ENCODE results near the gene NRDE2.

DNA sequence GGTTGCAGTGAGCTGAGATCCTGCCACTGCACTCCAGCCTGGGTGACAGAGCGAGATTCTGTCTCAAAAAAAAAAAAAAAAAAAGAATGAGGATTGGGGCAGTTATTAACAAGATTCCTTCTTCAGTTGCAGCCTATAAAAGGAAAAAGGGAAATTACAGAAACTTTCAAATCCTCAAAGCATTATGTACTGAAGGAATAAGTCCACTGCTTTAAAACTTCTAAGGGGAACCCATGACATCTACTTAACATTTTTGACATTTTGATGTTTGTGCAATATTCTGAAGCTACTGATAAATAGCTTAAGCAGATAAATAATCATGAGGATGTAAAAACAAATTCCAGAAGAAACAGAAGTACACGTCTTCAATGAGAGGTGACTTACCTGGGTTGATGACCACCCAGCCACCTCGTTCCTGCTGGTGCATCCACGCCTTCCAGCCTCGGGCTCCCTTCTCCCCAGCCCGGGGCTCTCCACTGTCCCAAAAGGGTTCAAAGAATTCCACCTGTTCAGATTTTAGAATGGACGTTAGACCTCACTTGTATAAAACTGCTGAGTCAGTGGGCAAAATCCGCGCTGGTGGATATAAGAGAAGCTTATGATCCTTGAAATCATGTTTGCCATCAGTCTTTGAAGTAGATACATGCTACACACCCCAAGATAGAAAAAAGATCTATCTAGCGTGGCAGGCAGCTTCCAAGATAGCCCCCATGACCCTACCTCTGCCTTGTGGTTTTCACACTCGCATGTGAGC, 33.7 kb downstream of the NRDE2 start:
- TF ChIP-seq, protein P1, sequence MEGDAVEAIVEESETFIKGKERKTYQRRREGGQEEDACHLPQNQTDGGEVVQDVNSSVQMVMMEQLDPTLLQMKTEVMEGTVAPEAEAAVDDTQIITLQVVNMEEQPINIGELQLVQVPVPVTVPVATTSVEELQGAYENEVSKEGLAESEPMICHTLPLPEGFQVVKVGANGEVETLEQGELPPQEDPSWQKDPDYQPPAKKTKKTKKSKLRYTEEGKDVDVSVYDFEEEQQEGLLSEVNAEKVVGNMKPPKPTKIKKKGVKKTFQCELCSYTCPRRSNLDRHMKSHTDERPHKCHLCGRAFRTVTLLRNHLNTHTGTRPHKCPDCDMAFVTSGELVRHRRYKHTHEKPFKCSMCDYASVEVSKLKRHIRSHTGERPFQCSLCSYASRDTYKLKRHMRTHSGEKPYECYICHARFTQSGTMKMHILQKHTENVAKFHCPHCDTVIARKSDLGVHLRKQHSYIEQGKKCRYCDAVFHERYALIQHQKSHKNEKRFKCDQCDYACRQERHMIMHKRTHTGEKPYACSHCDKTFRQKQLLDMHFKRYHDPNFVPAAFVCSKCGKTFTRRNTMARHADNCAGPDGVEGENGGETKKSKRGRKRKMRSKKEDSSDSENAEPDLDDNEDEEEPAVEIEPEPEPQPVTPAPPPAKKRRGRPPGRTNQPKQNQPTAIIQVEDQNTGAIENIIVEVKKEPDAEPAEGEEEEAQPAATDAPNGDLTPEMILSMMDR (IDR thresholded peaks at IDR 0.05; ENCODE audit: poor library complexity, severe bottlenecking), result no peak
- TF ChIP-seq EZH2 (IDR thresholded peaks at IDR 0.05; ENCODE audit: borderline replicate concordance, insufficient read depth, low read length, poor library complexity, severe bottlenecking) (no peak), MXI1 (conservative IDR thresholded peaks at IDR 0.05; ENCODE audit: poor library complexity, severe bottlenecking) (no peak), SMC3 (conservative IDR thresholded peaks at IDR 0.05; ENCODE audit: poor library complexity) (no peak), POLR2AphosphoS5 (IDR thresholded peaks at IDR 0.05) (no peak)

All from neural cell (in vitro differentiated cells).